Mesendoderm (in vitro differentiated cells): ENCODE measurements around the gene FSD1.

Experiments used
- DNase-seq: peaks from one replicate; pipeline ENCODE4 v3.0.0; 2013
- H2AK5ac ChIP-seq: 2 replicates; pipeline ENCODE4 v1.6.1; 2013; ENCODE audit warnings: low read length, inconsistent platforms
- H2BK120ac ChIP-seq: 2 replicates; pipeline ENCODE4 v1.6.1; 2013; ENCODE audit warnings: low read depth, mild to moderate bottlenecking, low read length, moderate library complexity, mixed read lengths
- H2BK15ac ChIP-seq: replicated peaks from 2 replicates; pipeline ENCODE4 v1.6.1; 2013; ENCODE audit warnings: low read depth, mild to moderate bottlenecking, moderate library complexity
- H2BK5ac ChIP-seq: 2 replicates; pipeline ENCODE4 v1.6.1; 2013; ENCODE audit warnings: low read length, inconsistent platforms
- H3K18ac ChIP-seq: 2 replicates; pipeline ENCODE4 v1.6.1; 2013; ENCODE audit warnings: mild to moderate bottlenecking, low read length, mixed read lengths
- H3K23ac ChIP-seq: one replicate; pipeline ENCODE4 v1.6.1; 2013; ENCODE audit warnings: low read length
- H3K27ac ChIP-seq: 2 replicates; pipeline ENCODE4 v1.5.1; 2013; ENCODE audit warnings: low read depth, mild to moderate bottlenecking, inconsistent platforms, low read length, moderate library complexity
- H3K27me3 ChIP-seq: 2 replicates; pipeline ENCODE4 v1.6.1; 2013; ENCODE audit warnings: low read length, control low read depth, mild to moderate bottlenecking, inconsistent platforms; ENCODE audit not compliant: insufficient read depth, poor library complexity
- H3K36me3 ChIP-seq: 2 replicates; pipeline ENCODE4 v1.6.1; 2013; ENCODE audit warnings: low read length, inconsistent platforms; ENCODE audit not compliant: control insufficient read depth, insufficient read depth
- H3K4ac ChIP-seq: one replicate; pipeline ENCODE4 v1.6.1; 2013; ENCODE audit warnings: low read depth, mild to moderate bottlenecking, low read length, moderate library complexity
- H3K4me1 ChIP-seq: 2 replicates; pipeline ENCODE4 v1.6.1; 2013; ENCODE audit warnings: low read depth, low read length, inconsistent platforms; ENCODE audit not compliant: control insufficient read depth
- H3K4me2 ChIP-seq: 2 replicates; pipeline ENCODE4 v1.6.1; 2013; ENCODE audit warnings: low read length
- H3K4me3 ChIP-seq: 2 replicates; pipeline ENCODE4 v1.5.1; 2013; ENCODE audit warnings: mild to moderate bottlenecking, low read length
- H3K56ac ChIP-seq: one replicate; pipeline ENCODE4 v1.6.1; 2013; ENCODE audit warnings: low read length
- H3K79me1 ChIP-seq: 2 replicates; pipeline ENCODE4 v1.6.1; 2013; ENCODE audit warnings: low read length, inconsistent platforms
- H3K79me2 ChIP-seq: 2 replicates; pipeline ENCODE4 v1.6.1; 2013; ENCODE audit warnings: mild to moderate bottlenecking, low read length; ENCODE audit not compliant: control insufficient read depth, insufficient read depth
- H3K9ac ChIP-seq: 2 replicates; pipeline ENCODE4 v1.6.1; 2013; ENCODE audit warnings: low read length, inconsistent platforms
- H4K5ac ChIP-seq: one replicate; pipeline ENCODE4 v1.6.1; 2013; ENCODE audit warnings: low read length
- H4K8ac ChIP-seq: one replicate; pipeline ENCODE4 v1.6.1; 2013; ENCODE audit warnings: low read depth, mild to moderate bottlenecking, control low read depth, low read length, moderate library complexity
- WGBS: extraction: QIAGEN DNeasy Blood & Tissue Kit; methylation state at CpG from one replicate; pipeline ENCODE4 v1.1.7; 2013; ENCODE audit warnings: low lambda C conversion rate, missing lambda C conversion rate; ENCODE audit not compliant: insufficient coverage; ENCODE audit errors: extremely low coverage; 5-methylcytosine and 5-hydroxymethylcytosine counted together

The FSD1 gene

DNA sequence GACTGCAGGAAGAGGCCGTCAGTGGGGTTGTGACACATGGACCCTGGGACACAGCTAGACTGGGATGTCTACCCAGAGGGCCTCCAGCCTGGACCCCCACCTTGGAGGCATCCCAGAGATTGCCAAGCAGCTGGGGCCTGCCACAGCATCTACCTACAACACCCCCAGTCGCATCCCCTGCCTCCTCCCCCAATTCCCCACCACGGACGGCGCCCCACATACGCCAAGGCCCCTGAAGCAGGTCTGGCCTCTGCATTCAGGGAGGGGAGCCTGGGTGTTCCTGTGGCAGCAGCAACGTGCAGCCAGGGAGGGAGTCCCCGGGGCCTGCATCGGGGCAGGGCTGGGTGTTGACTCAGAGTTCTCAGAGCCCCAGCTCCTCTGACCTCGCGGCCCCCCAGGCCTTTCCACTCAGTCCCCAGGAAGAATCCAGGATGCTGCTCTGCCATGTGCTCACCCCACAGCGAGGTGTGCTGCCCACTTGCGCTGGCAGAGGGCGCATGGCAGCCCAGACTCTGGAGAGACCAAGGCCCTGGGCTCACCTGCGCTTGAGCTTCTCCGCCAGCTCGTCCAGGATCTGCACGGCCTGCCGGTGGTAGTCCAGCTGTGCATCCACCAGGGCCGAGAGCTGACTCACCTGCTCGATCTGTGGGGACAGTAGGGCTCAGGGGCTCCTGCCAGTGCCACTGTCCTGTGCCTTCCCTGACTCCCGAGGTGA is 58.6 kb downstream of the FSD1 start:
- DNase-seq, result peak; percentile 44
- Histone ChIP-seq H3K79me1 (peaks cover 6% of the 10 kb centered on the region), H3K56ac (no peak overlapping the region), H4K8ac (no peak overlapping the region), H2BK15ac (no peak overlapping the region), H3K9ac (no peak overlapping the region), H2AK5ac (no peak overlapping the region), H2BK5ac (no peak overlapping the region), H3K36me3 (peaks cover 10% of the 10 kb centered on the region), H3K23ac (no peak overlapping the region), H2BK120ac (no peak overlapping the region), H3K18ac (no peak overlapping the region), H3K4me2 (no peak overlapping the region), H3K4me3 (no peak overlapping the region), H4K5ac (no peak overlapping the region), H3K79me2 (no peaks in the 10 kb centered on the region), H3K4me1 (no peaks in the 10 kb centered on the region), H3K27ac (no peak overlapping the region), H3K4ac (no peak overlapping the region), H3K27me3 (no peaks in the 10 kb centered on the region)
- no CpG with 5 or more reads among the region's 22 CpGs for WGBS

DNA sequence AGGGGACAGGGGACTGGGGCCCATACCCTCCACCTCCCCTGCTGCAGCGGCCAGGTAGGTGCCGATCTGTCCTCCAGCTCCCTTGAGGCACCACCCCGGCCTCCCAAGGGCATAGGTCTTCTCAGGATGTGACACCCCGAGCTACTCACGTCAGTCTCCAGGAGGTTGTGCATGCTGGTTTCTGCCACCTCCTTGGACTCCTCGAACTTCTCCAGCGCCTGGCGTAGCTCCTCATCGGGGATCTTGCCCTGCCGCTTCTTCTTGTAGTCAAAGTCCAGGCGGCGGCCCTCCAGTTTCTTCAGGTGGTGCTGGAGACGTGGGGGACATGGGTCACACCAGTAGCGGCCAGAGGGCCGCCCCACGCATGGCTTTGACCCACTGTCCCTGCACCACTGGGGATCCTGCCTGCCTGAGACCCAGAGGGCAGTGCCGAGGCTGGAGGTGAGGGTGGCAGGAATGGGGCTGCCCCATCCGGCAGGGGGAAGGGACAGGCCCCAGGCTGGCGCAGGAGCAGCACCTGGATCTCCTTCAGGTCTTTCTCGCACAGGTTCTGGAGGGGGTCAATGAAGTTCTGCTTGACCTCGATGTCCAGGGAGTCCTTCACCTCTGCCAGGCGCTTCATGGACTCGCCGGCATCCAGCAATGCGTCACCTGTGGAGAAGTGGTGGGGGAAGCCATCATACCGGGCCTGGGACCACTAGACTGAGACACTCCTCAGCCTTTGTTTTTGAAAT is 59.3 kb downstream of the FSD1 start:
- no peak overlapping the region for H4K8ac ChIP-seq
- no peak overlapping the region for H3K4ac ChIP-seq
- no peak overlapping the region for H2BK120ac ChIP-seq
- peaks cover 9% of the 10 kb centered on the region for H3K79me1 ChIP-seq
- H3K79me2 ChIP-seq, result no peaks in the 10 kb centered on the region
- no CpG with 5 or more reads among the region's 26 CpGs for WGBS
- no peak overlapping the region for H3K4me3 ChIP-seq
- H3K27me3 ChIP-seq, result no peaks in the 10 kb centered on the region
- no peak overlapping the region for H3K23ac ChIP-seq
- no peak overlapping the region for H3K27ac ChIP-seq
- no peak for DNase-seq
- no peak overlapping the region for H2AK5ac ChIP-seq
- peaks cover 2% of the 10 kb centered on the region for H3K4me1 ChIP-seq
- H3K9ac ChIP-seq, result no peak overlapping the region
- no peak overlapping the region for H4K5ac ChIP-seq
- no peak overlapping the region for H3K56ac ChIP-seq
- H3K4me2 ChIP-seq, result no peak overlapping the region
- no peak overlapping the region for H2BK5ac ChIP-seq
- peaks cover 10% of the 10 kb centered on the region for H3K36me3 ChIP-seq
- no peak overlapping the region for H2BK15ac ChIP-seq
- H3K18ac ChIP-seq, result no peak overlapping the region

DNA sequence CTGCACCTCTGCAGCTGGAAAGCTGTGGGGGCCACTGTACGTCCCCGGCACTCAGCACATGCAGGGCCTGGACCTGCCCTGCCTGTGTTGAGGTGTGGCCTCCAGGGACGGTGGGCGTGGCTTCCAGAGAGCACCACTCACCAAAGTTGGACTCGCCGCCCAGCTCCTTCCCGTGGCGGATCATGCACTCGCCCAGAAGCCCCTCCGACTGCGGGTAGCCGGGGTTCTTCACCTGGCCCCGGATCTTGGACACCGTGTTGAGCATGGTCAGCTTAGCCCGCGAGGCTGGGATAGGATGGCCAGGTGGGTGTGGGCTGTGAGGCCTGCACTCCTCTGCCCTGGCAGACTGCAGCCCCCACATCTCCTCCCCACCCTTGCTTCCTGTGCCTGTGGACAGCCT is 60.9 kb downstream of the FSD1 start:
- Histone ChIP-seq H3K18ac (no peak overlapping the region), H3K4ac (no peak overlapping the region), H3K9ac (no peak overlapping the region), H3K79me2 (no peaks in the 10 kb centered on the region), H3K27me3 (no peaks in the 10 kb centered on the region), H3K27ac (no peak overlapping the region), H3K4me3 (no peak overlapping the region), H2AK5ac (no peak overlapping the region), H4K5ac (no peak overlapping the region), H3K36me3 (peaks cover 6% of the 10 kb centered on the region), H2BK15ac (no peak overlapping the region), H2BK5ac (no peak overlapping the region), H3K79me1 (peaks cover 12% of the 10 kb centered on the region), H2BK120ac (no peak overlapping the region), H3K4me1 (peaks cover 9% of the 10 kb centered on the region), H3K4me2 (no peak overlapping the region), H3K23ac (no peak overlapping the region), H3K56ac (no peak overlapping the region), H4K8ac (no peak overlapping the region)
- no peak for DNase-seq
- no CpG with 5 or more reads among the region's 16 CpGs for WGBS

DNA sequence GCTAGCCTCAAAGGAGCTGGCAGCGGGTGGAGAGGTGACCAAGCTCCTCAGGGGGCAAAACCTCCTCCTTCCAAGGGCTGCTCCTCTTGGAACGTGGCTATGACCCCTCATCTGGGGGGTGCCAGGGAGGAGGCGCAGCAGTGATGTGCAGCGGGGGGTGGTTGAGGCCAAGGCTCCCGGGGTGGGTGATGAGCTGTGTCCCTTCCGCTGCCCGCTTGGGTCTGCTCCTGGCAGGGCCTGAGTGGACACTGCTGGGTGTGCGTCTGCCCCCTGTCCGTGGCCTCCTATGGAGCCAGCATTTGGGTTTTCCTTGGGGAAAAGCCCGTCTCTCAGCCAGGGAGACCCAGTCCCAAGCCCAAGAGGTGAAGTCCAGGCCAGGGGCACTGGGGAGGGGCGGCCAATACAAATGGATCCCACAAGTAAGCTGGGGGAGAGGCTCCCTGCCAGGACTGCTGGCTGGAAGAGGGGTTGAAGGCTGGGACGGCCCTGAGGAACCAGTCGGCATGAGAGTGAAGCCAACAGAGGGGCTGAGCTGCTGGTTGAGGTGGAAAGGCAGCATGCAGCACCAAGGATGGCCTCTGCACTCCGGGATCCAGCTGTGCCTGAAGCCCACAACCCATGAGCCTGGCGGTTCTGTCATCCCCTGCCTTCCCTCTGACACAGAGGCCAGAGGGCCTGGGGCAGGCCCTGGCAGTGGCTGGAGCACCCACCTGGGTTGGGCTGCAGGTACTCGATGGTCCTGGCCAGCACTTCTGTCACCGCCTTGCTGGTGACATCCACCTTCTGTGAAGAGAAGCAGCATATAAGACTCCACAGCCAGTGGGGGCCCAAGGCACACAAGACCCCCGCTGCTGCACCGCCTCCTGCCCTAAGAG is 61.6 kb downstream of the FSD1 start:
- Histone ChIP-seq H3K23ac (no peak overlapping the region), H3K9ac (no peak overlapping the region), H3K79me1 (peaks cover 12% of the 10 kb centered on the region), H3K36me3 (peaks cover 6% of the 10 kb centered on the region), H3K27ac (no peak overlapping the region), H3K18ac (no peak overlapping the region), H2BK5ac (no peak overlapping the region), H4K8ac (no peak overlapping the region), H3K4ac (no peak overlapping the region), H3K4me3 (no peak overlapping the region), H2BK15ac (no peak overlapping the region), H3K56ac (no peak overlapping the region), H3K4me1 (peaks cover 9% of the 10 kb centered on the region), H2BK120ac (no peak overlapping the region), H3K79me2 (no peaks in the 10 kb centered on the region), H4K5ac (no peak overlapping the region), H2AK5ac (no peak overlapping the region), H3K27me3 (no peaks in the 10 kb centered on the region), H3K4me2 (no peak overlapping the region)
- DNase-seq, result no peak
- no CpG with 5 or more reads among the region's 19 CpGs for WGBS

DNA sequence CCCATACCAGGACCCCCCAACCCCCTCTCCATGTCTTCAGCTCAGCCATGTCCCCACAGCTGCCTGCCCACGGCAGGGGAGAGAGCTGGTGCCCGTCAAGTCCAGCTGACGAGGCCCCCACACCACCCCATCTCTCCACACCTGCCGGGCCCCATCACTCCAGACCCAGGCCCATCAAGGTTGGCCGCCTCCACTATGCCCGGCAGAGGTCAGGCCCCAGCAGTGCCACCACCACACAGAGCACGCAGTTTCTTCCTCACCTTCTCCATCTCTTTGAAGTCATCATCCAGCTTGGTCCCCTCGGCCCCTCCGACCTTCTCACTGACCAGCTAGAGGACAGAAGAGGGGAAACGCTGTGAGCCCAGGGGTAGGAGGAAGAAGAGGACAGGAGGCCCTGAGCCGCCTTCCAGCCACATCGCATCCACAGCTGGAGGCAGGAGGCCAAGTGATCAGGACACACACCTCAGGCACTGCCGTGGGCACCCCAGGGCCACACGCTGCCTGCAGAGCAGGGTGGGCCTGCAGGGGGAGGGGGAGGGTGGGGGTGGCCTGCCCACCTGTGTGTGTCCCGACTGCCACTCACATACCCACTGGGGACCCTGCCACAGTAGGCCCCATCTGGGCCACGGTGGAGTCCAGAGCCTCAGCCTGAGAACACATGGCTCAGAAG is 62.4 kb downstream of the FSD1 start:
- peaks cover 9% of the 10 kb centered on the region for H3K4me1 ChIP-seq
- no peak overlapping the region for H2BK15ac ChIP-seq
- H3K18ac ChIP-seq, result no peak overlapping the region
- H3K4me3 ChIP-seq, result no peak overlapping the region
- H4K8ac ChIP-seq, result no peak overlapping the region
- H3K79me1 ChIP-seq, result peaks cover 12% of the 10 kb centered on the region
- no peak overlapping the region for H3K4me2 ChIP-seq
- H4K5ac ChIP-seq, result no peak overlapping the region
- H2BK5ac ChIP-seq, result no peak overlapping the region
- H3K56ac ChIP-seq, result no peak overlapping the region
- peaks cover 6% of the 10 kb centered on the region for H3K36me3 ChIP-seq
- H3K79me2 ChIP-seq, result no peaks in the 10 kb centered on the region
- H3K4ac ChIP-seq, result no peak overlapping the region
- H3K27me3 ChIP-seq, result no peaks in the 10 kb centered on the region
- WGBS, result no CpG with 5 or more reads among the region's 16 CpGs
- H3K9ac ChIP-seq, result no peak overlapping the region
- H3K23ac ChIP-seq, result no peak overlapping the region
- no peak overlapping the region for H3K27ac ChIP-seq
- no peak overlapping the region for H2AK5ac ChIP-seq
- H2BK120ac ChIP-seq, result no peak overlapping the region
- DNase-seq, result no peak
